HG03439 (cell line): ENCODE results near the gene TTC21A.
"Not testable (repeated sequence)": the region's sequence is repeated elsewhere in the genome, so short reads cannot be mapped to it uniquely, and the experiment has no call there.

Experiments used
- ATAC-seq: cut with Tn5 transposase; IDR thresholded peaks from one replicate; pipeline ENCODE4 v1.9.1; 2021; ENCODE audit warnings: mild to moderate bottlenecking, moderate library complexity; ENCODE audit not compliant: unreplicated experiment

The TTC21A gene

DNA sequence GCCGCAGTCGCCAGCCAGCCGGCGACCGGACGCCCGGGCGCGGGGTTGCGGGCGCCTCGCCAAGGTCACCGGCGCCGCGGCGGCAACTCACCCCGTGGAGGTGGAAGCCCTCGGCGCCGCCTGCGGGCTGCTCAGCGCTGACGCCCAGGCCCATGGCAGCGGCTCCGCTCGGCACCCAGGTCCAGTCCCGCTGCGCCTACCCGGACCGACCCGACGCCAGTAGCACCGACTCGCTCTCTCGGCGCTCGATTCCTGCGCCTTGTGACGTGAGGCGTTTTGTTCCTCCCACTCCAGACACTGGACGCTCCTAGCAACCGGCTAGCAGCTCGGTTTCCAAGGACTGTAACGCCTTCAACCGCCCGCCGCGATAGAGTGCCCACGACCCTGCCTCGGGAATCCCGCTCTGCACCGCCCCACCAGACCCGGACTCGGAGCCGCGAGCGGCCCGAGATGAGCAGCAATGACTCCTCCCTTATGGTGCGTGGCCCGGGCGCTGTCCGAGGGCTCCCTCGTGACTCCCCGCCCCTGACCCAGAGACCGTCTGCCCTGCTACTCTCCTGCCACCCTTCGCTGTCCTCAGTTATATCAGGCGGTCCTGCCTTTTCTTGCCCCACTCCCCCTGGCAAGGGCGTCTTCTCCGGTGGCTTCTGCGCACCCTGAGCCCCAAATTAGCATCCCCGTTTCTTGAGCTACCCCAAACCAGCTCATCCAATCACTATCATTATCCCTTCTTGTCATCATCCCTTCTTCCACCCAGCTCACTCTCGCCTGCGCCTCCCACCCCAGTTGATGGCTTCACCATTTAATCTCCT lies at the start of gene TTC21A, which contains the start of gene GORASP1:
TTC21A (plus strand) TSS at position 293 of the 812 bp plus-strand sequence; CDS start at position 451, 158 bp downstream.
GORASP1 (minus strand) TSS at position 240 of the 812 bp plus-strand sequence; CDS start at position 154, 86 bp downstream.
- peak; percentile 70 for ATAC-seq

DNA sequence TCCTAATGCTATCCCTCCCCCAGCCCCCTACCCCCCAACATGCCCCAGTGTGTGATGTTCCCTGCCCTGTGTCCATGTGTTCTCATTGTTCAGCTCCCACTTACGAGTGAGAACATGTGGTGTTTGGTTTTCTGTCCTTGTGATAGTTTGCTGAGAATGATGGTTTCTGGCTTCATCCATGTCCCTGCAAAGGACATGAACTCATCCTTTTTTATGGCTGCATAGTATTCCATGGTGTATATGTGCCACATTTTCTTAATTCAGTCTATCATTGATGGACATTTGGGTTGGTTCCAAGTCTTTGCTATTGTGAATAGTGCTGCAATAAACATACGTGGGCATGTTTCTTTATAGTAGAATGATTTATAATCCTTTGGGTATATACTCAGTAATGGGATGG lies 46.3 kb upstream of the TTC21A start:
- not testable (repeated sequence) for ATAC-seq

DNA sequence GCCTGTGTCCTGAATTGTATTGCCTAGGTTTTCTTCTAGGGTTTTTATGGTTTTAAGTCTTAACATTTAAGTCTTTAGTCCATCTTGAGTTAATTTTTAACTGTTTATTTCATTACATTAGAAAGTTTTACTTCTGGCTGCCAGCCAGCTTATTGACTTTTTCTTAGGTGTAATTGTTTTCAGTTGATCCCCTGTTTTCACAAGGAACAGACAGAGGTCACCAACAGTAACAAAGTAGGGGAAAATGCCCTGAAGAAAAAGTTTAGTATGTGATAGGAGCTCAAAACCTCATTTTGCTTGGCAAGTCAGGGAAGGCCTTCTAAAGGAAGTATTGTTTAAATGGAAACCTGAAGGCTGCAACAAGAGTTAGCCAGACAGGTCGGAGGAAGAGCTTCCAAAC lies 45.3 kb upstream of the TTC21A start:
- ATAC-seq: no peak

DNA sequence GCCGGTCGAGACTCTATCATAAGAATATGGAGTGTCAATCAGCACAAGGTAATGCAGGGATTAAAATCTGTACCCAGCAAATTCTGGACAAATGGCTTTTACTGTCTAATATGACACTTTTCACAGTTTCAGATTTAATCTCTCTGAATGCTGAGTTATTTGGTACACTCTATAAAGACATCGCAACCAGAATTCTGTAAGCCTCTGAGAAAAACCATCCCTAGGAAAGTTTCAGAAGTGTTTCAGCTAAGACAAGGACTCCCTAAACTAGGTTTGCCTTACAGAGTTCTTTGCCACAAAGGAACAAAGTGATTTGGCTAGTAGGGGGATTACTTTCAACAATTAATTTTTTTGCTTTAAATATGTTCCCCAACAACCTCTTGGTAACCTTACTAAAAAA lies 44.3 kb upstream of the TTC21A start:
- ATAC-seq: no peak

DNA sequence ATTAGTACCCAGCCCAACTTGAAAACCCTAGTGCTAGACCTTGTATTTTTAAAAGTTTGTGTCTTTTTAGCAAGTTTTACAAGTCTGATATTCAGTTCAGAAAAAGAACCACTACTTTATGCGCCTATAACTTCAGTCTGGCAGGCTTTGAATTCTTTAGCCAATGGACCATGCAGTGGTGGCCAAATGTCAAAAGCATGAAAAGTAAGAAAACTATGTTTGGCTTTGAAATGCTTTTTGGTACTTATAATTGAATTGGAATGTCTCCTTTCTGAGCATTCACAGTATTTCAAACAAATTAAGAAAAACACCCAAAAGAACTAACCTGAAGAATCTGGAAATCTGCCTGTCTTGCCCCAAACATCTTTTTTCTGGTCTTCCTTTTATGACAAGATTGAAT lies 42.8 kb upstream of the TTC21A start:
- ATAC-seq: no peak

GRCh38 chr3:39065197-39065596 lies 42.3 kb upstream of the TTC21A start:
- ATAC-seq: peak; percentile 77

DNA sequence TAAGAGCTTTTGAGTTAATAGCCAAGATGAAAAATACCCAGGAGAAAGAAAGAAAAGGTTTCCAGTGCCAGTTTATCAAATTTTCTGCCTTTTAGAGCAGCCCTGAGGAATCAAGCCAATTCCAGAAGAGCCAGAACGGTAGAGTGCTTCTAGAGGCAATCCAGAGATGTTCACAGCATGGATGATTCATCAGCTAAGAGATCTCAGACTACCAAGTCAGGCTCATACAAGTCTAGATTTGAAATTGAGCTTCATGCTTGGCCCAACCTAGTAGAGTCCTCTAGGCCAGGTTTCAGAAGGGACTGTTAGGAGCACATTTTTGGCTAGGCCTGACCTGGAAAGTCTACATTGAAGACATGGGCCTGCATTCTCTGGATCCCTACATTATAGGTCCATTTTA lies 40.2 kb upstream of the TTC21A start:
- ATAC-seq: no peak

- ATAC-seq: no peak
Measured at GRCh38 chr3:39068556-39068955, 38.9 kb upstream of the TTC21A start.

DNA sequence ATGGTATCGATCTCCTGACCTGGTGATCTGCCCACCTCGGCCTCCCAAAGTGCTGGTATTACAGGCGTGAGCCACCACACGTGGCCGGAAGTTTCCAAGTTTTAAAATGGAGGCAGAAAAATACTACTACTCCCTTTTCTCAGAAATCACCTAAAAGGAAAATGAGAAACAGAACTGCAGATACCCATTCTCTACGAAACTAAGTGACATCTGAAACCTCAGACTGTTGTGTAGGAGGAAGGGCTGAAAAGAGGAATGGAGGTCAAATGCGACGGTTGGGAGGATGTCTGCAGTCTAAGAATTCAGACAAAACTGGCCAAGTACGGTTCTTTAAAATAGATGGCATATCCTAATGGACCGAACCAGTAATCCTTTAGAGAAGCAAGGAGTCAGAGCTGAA lies 31.6 kb upstream of the TTC21A start:
- no peak for ATAC-seq

DNA sequence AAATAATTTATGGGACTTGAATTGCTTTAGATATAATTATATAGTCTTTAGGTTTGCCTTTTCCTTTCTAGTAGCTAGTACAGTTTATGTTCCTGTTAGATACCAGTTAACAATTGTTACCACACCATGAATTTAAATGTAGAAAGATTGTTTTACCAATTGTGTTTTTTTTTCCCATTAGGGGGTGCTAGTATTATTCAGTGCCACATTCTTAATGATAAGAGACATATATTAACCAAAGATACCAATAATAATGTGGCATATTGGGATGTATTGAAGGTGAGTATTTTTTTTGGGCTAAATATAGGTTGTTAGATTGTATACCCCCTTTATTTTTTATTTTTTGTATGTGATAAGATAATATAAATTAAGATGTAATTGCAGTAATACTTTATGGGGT lies 27.9 kb upstream of the TTC21A start:
- no peak for ATAC-seq

DNA sequence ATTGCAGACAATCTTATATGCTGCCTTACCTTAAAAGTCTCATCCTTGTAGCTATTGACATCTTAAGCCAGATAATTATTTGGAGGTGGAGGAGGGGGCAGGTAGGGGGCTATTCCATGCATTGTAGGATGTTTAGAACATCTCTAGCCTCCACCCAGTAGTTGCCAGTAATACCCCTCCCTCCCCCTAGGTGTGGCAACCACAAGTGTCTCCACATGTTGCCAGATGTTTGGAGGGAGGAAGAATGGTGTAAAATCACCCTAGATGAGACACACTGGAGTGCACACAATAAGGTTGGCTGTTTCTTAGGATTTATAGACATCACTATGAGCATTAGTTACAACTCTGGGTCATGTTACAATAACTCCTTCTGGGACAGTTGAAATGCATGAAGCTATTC lies 27.5 kb upstream of the TTC21A start:
- no peak for ATAC-seq

DNA sequence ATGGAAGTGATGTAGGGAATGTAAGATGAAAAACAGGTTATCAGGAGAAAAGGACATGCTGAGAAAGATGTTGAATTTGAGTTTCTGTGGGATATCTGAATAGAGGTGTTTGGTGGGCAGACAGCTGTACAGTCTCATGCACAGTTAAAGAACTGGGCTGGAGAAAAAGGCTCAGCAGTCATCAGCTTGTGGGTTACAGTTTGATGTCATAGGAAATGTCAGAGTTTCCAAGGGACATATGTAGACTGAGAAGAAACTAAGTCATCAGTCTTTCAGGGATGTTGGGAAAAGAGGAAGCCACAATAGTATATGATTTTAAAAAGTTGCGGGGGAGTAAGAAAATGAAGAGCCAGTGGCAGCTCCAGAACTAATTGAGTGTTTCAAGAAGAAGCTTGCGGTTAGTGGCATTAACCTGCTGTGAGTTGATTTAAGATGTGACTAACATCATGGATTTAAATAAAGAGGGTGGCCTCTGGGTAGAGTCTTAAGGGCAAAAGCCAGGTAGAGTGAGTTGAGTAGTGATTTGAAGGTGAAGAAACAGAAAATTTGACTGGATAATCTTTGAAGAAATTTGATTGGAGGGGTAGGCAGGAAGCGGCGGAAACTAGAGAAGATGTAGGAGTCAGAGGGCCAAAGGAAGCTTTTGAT lies 24.7 kb upstream of the TTC21A start:
- ATAC-seq: no peak

DNA sequence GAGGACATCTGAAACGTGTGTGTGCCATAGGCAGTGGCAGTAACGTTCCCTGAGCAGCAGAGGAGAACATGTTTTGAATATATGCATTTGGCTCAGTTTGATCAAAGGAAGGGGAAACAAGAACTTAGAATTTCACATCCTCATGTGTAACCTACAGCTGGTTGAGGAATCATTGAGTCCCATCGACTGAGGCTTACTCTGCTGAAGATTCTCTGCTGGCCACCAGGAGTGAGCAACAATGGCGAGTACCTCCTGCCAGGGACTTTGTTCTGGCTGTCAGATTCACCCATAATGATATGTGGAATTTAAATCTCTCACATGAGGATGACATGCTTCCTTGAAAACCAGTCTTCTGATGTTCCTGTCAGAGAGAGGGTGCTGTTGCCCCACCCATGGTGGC lies 21.3 kb upstream of the TTC21A start:
- ATAC-seq: no peak

GRCh38 chr3:39088456-39088855 lies 19.0 kb upstream of the TTC21A start:
- ATAC-seq: no peak

GRCh38 chr3:39088889-39089288 lies 18.6 kb upstream of the TTC21A start:
- no peak for ATAC-seq

DNA sequence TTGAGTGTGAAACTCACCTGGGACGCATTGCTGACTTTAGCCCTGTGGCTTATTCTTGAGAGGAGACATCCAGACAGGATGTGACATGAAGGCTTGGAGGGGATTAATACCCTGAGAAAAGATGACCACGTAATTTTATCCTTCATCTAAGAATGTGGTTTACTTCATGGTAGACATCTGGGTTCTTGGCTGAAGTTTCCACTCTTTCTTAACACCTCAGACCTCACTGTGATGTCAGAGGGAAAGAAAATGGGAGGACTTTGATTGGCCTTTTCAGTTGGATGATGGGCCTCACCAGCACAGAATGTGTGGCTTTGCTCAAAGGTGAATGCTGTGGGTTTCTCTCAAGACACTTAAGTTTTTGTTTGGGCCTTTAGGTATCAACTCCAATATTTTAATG lies 16.6 kb upstream of the TTC21A start:
- no peak for ATAC-seq

GRCh38 chr3:39094851-39095677 lies 12.4 kb upstream of the TTC21A start:
- no peak for ATAC-seq

DNA sequence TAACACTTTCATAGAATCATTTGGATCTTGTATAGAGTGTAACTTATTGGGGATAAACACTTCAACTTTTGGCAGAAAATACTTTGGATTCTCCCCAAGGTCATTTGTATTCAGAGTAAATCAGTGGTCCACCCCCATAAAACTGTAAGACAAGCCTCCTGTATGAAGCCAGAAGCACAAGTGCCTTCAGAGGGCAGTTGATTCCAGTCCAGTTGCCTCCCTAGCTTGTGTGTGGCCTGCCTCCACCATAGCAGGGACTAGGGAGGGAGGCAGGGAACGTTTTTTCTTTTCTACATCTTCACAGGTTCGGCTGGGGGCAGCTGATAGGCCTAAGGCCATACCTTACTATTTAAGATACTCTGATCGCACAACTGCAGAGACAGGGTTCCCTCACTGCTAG lies 11.7 kb upstream of the TTC21A start:
- ATAC-seq: no peak

GRCh38 chr3:39096775-39097174 lies 10.7 kb upstream of the TTC21A start:
- no peak for ATAC-seq

DNA sequence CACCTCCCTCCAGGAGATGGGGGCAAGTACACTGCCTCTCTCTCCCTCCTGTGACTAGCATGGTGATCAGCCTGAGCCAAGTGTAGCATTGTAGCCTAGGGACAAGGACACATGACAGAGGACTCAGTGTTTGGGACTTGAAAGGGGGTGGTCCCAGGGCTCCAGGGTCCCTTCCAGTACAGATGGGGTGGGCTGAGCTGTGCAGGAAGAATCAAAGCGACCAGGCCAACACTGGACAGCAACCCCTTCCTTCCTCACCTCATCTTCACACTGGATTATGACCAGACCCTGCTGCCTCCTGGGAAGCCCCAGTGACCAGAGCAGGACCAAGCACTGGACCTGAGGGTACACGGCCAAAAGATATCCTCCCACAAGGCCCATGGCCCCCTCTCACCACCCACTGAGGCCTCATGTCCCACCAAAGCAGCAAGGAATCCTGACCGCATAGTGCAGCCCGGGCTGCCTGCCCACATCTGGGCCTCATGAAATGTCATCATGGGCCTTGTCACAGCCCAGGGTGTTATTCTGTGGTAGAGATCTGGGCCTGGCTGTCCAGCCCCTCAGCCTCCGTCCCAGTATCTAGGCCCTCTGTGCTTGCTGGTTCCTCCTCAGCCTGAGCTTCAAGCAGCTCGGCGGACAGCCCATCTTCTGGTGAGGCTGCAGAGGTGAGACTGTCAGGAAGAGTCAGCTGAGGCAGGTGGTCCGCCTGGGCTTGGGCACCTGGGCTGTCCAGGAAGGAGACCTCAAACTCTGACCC lies 9.6 kb upstream of the TTC21A start:
- no peak for ATAC-seq
